Measurements from ENCODE around the gene FKBP15.
"Not testable (repeated sequence)": the region's sequence is repeated elsewhere in the genome, so short reads cannot be mapped to it uniquely, and the experiment has no call there.

The FKBP15 gene

DNA sequence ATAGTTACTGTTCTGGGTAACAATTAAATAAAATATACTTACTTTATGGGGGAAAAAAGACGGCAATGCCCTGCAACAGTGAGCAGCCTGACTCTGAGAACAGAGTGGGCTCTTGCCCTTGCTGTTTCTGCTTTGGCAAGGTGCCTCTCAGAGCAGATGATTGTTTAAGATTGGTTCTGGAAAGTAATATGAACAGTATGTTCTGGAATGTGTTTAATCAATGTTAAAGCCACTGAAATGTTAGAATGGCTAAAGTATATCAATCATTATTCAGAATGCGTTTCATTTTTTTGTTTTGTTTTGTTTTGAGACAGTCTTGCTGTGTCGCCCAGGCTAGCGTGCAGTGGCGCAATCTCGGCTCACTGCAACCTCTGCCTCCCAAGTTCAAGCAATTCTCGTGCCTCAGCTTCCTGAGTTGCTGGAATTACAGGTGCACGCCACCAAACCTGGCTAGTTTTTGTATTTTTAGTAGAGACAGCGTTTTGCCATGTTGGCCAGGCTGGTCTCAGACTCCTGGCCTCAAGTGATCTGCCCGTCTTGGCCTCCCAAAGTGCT is 14.7 kb upstream of the FKBP15 start:
- DNase-seq (ENCODE audit: low read depth) = not testable (repeated sequence)

DNA sequence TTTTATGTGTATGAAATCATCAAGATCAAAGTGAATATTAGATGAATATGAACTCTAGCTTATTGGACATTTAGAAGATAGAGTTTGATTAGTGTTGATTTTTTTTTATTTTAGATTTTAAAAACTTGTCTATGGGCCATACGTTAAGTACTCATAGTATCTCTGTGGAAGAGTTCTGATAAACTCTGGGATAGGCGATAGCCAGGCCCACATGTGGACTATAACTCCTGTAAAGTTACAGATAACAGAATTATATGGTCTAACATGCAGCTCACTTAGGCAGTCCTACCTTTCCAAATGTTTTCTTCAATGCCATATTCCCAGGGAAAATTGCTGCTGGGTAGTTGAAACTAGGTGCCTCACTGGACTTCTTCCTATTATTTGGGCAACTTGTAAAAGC is 10.6 kb upstream of the FKBP15 start:
- no peak for DNase-seq (ENCODE audit: low read depth)

DNA sequence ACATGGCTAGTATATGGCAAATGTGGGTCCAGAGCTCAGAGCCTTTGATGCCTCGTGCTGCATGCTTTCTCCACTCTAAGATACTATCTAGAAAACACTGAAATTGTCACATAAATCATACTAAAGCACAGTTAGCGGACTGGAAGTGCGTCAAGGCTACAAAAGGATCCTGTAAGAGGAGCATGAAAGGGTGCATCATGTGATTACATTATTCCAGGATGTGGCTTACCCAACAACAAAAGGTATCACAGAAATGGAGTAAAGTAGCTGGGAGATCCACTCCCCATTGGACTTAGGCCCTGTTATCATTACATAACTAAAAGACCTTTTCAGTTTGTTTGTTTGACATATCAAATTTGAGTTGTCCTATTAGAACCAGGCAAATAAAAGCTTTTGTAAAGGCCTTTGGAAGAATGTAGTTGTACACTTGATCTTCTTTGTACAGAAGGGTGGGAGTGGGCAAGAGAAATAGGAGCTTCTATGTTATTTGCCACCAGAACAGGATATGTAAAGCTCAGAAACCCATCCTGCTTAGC is 7.1 kb upstream of the FKBP15 start:
- DNase-seq (ENCODE audit: low read depth) = no peak

DNA sequence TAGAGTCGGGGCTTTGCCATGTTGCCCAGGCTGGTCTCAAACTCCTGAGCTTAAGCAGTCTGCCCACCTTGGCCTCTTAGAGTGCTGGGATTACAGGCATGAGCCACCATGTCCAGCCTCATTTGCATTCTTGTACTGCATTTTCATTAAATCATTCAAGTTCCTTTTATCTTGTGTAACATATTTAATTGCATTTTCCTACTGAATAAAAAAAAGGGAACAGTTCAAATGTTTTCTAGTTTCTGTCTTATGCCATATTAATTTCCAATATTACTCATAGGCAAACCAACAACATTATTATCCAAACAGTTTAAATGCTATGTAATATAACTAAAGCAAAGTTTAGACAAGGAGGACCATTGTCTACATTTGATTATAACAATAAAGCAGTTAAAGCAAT is 6.4 kb upstream of the FKBP15 start:
- DNase-seq (ENCODE audit: low read depth) = no peak

DNA sequence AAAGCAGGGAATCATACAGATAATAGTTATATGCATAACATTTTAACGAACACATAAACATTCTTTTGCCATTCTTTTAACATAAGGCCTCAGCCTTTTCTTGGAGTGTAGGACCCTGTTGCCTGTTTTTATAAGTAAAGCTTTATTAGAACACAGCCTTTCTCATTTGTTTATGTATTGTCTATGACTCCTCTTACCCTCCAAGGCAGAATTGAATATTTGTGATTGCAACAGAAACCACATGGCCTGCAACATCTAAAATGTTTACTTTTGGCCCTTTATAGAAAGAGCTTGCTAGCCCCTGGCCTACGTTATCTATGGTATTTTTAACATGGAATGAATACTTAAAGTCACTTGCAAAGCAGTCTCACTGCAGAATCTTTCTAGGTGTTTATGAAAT is 2.9 kb upstream of the FKBP15 start:
- no peak for DNase-seq (ENCODE audit: low read depth)

GRCh38 chr9:113222482-113222841 is 1.4 kb upstream of the FKBP15 start:
- DNase-seq (ENCODE audit: low read depth) = no peak

DNA sequence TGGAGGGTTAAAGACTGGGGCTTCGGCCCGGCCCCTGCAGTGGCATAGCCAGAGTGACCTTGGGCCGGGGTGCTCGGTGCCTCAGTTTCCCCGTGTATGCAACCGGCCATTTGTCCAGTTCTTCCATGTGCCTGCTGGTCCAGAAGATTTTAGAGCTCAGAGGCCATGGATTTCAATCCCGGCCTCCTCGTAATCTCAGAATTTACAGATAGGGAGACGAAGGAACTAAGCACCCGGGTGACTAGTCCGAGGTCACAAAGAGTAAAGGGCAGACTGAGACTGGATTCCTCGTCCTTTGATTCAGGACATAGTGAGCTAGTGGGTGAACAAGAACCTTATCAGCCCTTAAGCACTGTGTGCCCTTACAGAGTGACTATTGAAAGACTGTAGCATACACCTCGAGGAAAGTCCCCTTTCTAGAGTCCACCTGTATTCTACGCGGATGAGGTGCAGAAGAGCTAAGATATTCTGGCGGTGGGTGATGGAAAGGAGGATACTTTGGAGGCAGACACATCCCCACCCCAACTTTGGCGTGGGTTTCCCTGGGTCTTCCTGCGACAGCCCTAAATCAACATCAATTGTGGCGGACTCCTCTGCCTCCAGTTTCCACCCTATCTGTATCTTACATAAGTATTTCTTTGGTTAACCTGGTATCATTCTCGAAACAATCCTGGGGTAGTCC is 864 bp upstream of the FKBP15 start:
- DNase-seq (ENCODE audit: low read depth) = no peak

DNA sequence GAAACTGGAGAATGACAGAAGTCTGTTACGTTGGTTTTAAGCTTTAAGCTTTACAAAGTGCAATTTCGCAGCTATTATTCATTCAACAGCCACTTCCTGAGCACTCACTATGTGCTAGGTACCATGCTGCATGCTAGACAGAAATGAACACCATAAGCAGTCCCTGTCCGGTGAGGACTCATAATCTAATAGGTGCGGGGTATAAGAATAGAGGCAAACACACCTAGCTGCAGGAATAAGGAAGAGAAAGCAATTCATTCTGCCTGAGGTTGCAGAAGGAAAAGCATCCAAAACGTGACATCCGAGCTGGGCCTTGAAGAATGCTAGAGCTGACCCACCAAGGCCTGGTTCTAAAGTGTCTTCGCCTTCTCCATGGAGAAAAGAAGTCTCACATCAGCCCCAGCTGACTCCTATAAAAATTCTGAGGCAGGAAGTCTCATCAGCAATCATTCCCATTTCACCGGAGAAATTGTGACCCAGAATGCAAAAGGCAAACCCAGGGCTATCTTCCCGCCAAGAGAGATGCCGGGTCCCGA is 542 bp downstream of the FKBP15 start:
- DNase-seq (ENCODE audit: low read depth) = no peak

- no peak for DNase-seq (ENCODE audit: low read depth)
Measured at GRCh38 chr9:113219969-113220368, 1.1 kb downstream of the FKBP15 start.

GRCh38 chr9:113219186-113219936 is 1.7 kb downstream of the FKBP15 start:
- no peak for DNase-seq (ENCODE audit: low read depth)

GRCh38 chr9:113216406-113216805 is 4.7 kb downstream of the FKBP15 start:
- no peak for DNase-seq (ENCODE audit: low read depth)

- no peak for DNase-seq (ENCODE audit: low read depth)
Measured at GRCh38 chr9:113215132-113215531, 5.9 kb downstream of the FKBP15 start.

DNA sequence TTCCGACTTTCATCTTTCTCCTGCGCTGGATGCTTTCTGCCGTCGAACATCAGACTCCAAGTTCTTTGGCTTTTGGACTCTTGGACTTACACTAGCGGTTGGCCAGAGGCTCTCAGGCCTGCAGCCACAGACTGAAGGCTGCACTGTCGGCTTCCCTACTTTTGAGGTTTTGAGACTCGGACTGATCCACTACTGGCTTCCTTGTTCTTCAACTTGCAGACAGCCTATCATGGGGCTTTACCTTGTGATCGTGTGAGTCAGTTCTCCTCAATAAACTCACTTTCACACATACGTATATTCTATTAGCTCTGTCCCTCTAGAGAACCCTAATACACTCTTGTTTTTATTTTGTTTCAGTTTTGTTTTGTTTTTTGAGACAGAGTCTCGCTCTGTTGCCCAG is 10.3 kb downstream of the FKBP15 start:
- DNase-seq (ENCODE audit: low read depth) = no peak

- DNase-seq (ENCODE audit: low read depth) = no peak
Measured at GRCh38 chr9:113205861-113206260, 15.2 kb downstream of the FKBP15 start.

DNA sequence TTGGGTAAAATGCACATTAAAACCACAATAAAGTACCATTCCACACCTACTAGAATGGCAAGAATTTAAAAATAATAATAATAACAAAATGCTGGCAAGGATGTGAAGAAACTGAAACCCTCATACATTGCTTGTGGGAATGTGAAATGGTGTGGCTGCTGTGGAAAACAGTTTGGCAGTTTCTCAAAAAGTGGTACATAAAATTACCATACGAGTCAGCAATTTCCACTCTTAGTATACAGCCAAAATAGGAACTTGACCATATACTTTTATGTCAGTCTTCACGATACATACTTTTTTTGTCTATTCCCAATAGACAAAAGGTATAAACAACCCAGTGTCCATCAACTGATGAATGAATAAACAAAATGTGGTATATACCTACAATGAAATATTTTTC is 15.6 kb downstream of the FKBP15 start:
- no peak for DNase-seq (ENCODE audit: low read depth)

DNA sequence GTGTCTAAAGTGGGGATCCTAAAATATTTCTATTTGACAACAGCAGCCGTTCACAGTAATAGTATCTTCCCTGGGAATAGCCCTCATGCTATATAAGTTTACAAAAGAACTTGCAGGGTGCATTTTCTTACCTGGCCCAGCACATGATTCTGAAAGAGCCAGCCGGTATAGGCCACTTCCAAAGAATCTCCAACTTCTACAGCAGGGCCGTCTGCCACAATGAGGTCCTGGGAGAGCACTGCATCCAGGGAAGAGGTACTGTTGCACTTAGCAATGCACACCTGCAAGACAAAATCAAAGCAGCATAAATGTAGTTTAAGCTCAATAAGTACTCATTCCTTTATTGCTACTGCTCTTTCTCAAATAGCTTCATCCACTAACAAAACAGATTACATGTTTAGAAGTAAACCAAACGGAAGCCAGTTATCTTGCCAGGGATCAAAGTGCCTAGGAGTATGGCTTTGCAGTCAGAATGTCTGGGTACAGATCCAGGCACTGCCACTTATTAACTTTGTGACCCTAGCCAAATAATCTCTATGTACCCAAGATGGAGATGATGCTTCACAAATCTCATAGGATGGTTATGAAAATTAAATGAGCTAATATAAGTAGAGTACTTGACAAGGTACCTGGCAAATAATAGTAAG is 21.3 kb downstream of the FKBP15 start:
- DNase-seq (ENCODE audit: low read depth) = no peak

DNA sequence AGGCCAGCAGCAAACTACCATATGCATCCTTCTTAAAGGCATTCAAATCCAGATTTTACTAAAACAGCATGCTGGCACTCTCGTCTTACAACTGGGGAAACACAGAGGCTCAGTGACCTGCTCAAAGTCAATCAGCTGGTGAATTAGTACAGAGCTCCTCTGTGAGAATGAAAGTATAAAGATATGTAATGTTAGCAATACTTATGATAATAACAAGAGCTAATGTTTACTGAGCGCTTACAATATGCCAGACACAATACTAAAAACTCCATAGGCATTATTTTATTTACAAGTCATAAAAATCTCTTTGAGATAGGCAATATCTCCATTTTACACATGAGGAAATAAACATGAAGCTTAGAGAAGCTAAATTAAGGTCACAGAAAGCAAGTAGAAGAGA is 28.6 kb downstream of the FKBP15 start:
- no peak for DNase-seq (ENCODE audit: low read depth)

GRCh38 chr9:113187929-113188595 is 33.0 kb downstream of the FKBP15 start:
- no peak for DNase-seq (ENCODE audit: low read depth)

DNA sequence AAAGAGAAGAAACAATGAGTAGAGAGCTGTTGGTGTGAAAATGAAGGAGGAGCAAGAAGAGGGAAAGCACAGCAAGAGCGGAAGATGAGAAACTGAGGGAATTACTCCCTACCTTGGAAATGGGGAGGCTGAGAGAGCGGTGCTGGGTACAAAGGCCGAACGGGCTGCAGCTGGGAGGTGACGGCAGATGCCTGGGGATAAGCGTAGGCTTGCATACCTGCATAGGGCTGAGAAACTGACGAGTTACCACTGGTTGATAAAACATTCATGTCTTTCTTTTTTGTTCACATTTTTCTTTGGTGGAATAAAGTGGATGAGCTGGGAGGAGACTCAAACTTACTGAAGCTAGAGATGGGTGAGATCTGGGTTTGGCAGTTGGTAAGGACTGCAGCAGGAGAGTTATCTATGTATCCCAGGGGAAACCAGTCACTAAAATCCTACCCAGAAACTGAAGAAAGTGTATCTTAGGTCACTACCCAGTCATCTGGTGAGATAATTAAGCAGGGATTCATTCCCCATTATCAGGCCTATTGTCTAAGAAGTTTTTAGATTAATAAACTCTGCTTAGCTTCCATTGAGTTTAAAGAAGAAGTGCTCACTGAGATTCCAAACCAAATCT is 34.8 kb downstream of the FKBP15 start:
- no peak for DNase-seq (ENCODE audit: low read depth)

DNA sequence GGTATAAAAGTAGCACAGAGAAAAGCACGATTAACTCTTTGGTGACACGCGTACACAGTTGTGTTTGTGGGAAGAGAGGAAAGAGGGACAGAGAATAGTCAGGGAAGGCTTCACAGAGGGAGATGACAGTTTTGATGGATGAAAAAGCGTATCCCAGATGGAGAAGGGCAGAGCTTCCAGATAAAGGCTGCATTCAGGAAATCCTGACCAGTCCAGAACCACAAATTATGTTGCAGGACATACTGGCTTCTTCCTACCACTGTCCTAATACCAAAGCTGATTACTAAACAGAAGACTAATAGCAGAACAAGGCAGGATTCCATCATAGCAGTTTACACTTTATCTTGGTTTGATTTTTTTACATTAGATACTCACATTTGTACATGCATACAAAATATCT is 35.8 kb downstream of the FKBP15 start:
- DNase-seq (ENCODE audit: low read depth) = no peak

- no peak for DNase-seq (ENCODE audit: low read depth)
Measured at GRCh38 chr9:113184539-113184938, 36.5 kb downstream of the FKBP15 start.

All from stimulated activated CD8-positive, alpha-beta memory T cell treated with anti-CD3 and anti-CD28 coated beads, Interleukin-4, amount 100 ng/mL, for 24 hours (primary cell).